GM18907 (cell line): ENCODE data around the gene MED16.

Experiments used
- ATAC-seq: cut with Tn5 transposase; IDR thresholded peaks from one replicate; pipeline ENCODE4 v1.9.1; 2021; ENCODE audit warnings: mild to moderate bottlenecking, moderate library complexity; ENCODE audit not compliant: unreplicated experiment

MED16 gene

GRCh38 chr19:912181-913079 lies 19.4 kb upstream of the MED16 start:
- no peak for ATAC-seq

- no peak for ATAC-seq
These were observed 18.4 kb upstream of the MED16 start for GRCh38 chr19:911197-912033.

DNA sequence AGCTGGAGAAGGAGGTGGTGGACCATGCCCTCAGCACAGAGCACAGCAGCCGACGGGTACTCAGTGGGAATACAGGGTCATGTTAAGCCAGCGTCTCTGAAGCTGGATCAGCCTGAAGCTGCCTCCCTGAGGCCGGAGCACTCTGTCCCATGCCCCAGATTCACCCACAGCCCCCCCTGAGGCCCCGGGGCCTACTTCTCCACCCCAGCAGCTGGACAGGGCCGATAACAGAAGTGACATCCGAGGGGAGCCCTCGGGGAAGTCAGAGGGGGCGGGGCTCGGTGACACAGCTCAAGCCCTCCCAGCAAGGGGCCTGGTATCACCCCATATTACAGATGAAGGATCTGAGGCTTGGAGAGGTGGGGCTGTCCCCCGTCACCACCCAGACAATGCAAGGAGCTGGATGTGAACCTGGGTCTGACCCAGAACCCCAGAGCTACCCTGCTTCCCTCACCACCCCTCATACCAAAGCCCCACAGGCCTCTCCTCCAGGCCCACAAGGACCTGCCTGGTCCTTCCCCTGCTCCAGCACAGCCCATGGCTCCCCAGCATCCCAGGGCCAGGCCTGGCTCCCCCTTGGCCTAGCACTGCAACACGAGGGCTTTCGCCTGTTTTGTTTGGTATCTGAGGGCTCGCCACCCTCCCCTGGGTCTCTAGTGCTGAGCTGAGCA lies 14.3 kb upstream of the MED16 start:
- no peak for ATAC-seq

DNA sequence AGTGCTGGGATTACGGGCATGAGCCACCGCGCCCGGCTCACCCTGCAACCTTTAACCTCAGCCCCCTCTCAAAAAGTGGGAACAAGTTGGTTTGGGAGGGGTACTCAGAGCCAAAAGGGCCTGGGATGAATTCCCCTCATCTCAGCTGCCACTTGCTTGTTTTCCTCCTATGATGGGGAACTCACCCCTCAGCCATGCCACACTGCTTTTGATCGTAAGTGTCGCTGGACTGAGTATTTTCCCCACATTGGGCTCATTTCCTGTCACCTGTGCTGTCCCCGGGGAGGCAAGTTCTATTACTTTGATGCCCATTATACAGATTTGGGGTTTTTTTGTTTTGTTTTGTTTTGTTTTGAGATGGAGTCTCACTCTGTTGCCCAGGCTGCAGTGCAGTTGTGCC lies 13.5 kb upstream of the MED16 start:
- ATAC-seq, result no peak

DNA sequence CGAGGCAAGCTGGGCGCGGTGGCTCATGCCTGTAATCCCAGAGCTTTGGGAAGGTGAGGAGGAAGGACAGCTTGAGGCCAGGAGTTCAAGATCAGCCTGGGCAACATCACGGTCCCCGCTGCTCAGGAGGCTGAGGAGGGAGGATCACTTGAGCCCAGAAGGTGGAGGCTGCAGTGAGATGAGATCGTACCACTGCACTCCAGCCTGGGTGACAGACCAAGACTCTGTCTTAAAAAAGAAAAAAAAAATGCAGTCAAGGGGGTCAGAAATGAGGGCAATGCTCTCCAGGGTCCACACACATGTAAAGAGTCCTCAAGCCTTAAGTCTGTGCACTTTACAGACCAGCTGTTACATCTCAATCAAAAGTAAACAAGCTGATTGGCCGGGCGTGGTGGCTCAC lies 11.6 kb upstream of the MED16 start:
- ATAC-seq, result no peak

DNA sequence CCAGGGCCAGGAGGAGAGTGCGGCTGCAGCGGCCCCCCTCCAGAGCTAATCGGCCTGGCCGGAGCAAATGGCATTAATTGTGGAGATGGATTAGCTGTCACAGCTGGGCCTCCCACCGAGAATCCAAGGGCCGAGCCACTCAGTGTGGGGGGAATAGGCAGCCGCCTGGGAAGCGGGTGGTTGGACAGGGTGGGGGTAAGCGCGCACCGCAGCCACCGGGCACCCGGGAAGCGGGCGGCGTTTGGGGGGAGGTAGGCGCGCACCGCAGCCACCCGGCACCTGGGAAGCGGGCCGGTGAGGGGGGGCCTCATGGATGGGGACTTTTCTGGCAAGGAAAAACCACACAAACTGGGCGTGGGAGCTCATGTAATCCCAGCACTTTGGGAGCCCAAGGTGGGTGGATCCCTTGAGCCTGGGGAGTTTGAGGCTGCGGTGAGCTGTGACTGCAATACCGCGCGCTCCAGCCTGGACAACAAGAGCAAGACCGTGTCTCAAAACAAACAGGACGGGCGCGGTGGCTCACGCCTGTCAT lies 10.3 kb upstream of the MED16 start:
- ATAC-seq, result no peak

GRCh38 chr19:902446-903226 lies 9.6 kb upstream of the MED16 start:
- ATAC-seq, result no peak

- no peak for ATAC-seq
These were observed 9.0 kb upstream of the MED16 start for GRCh38 chr19:902093-902370.

DNA sequence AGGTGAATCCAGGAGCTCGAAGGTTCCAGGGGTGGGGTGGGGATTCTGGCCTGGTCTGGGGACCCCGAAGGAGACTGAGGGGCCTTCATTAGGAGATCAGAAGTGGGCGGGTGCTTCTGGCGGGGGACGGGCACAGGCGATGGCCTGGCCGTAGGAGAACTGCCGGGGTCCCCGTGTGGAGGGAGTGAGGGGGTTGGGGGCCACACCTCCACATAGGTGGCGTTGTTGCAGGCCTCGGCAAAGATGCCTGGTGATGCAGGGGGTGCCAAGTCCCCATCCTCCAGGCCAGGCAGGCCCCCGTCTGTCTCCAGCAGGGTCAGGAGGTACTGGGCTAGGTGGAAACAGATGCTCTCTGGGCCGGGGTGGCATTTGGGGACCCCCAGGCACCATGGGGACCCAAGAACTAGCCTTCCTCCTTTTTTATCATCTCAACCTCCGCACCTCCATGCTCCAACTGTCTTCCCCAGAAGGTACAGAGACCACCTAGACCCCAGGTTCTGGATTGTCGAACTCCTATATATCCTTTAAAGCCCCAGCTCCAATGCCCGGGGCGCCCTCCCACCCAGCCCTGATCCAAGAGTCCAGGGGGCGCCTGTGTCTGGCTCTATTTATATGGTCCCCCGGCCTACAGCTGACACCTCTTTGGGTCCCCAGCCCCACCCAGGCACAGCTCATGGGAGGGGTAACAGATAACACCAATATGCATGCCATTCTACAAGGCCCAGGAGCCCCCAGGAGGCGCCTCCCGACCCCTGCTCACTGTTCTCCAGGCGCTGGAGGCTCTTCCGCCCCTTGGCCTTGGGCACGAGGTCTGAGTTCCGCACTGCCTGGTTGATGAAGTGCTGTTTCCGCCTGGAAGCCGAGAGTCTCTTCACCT lies 8.5 kb upstream of the MED16 start:
- no peak for ATAC-seq

DNA sequence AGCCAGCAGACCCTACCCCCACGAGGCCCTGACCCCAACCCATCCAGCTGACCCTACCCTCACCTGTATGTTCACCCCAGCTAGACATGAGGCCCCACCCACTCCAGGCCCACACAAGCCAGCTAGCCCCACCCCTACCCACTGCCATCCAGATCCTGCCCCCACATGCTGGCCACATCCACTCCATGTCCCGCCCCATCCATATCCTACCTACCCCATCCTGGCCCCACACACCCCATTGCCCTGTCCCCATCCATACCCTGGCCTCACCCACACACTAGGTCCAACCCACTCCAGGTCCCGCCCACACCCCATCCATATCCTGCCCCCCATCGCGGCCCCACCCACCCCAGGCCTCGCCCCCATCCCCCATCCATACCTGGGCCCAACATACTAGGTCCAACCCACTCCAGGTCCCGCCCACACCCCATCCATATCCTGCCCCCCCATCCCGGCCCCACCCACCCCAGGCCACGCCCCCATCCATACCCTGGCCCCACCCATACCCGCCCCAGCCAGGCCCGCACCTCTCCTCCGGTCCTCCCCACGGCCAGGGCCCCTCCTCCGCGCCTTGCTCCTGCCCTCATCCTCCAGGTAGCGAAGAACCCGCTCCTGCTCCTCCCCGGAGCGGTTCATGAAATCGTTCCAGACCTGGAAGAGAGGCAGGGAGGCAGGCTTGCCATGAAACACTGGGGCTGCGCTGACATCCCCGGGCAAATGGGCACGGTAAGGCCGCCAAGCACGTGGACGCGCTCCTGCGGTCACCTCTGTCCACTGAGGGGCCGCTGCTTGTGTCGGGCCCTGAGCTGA lies 7.5 kb upstream of the MED16 start:
- no peak for ATAC-seq

DNA sequence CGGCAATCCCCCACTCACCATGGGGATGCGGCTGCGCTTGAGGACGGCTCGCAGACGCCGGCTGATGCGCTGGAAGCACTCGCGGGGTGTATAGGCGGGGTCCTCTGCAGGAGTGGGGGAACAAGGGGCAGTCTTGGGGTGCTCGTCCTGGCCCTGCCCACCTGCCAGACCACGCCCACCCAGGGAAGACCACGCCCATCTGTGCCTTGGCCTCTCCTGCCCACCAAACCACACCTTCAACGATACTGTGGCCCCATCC lies 7.0 kb upstream of the MED16 start:
- no peak for ATAC-seq

DNA sequence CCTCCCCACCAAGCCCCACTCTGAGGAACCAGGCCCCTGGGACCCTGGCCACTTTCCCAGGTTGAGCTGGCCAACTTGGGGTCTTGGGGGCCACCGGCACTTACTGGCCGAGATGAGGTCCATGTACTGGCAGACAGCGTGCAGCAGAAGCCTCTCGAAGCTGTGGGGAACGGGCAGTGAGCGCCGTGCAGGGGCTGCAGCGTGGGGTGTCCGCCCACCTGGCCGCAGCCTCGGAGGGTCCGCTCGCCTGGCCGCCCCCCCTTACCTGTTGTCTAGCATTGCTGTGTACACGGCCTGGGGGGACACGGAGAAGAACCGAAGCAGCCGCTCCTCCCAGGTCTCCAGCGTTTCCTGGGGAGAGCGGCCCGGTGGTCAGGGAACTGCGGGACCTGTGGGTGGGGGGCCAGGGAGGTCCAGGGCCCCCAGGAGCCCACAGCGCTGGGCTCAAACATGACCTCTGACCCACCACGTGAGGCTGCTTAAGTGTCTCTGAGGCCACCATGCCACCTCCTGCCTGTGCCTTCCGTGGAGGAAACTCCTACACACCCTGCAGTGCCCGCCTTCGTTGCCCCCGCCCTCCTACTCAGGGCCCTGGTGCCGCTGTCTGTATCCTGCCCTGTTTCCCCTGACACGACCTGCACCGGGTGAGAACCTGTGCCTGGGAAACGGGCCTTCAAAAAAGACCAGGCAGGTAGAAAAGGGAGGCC lies 6.5 kb upstream of the MED16 start:
- ATAC-seq, result no peak

DNA sequence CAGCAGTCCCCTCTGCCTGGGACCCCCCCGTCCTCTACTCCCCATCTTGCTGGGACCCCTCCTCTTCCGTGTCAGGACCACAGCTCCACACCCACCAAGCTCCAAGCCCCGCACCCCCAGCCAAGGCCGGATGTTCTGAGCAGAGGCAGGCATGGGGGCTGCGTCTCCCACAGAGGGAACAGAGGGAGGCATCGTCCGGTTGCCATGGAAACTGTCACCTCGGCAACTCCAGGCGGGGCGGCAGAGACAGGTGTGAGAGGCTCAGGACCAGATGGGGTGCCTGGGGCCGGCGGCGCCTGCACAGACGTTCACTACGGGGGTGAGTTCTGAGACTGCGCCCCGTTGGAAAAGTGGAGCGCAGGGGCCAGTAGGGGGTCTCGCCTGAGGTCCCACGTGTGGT lies 5.7 kb upstream of the MED16 start:
- no peak for ATAC-seq

DNA sequence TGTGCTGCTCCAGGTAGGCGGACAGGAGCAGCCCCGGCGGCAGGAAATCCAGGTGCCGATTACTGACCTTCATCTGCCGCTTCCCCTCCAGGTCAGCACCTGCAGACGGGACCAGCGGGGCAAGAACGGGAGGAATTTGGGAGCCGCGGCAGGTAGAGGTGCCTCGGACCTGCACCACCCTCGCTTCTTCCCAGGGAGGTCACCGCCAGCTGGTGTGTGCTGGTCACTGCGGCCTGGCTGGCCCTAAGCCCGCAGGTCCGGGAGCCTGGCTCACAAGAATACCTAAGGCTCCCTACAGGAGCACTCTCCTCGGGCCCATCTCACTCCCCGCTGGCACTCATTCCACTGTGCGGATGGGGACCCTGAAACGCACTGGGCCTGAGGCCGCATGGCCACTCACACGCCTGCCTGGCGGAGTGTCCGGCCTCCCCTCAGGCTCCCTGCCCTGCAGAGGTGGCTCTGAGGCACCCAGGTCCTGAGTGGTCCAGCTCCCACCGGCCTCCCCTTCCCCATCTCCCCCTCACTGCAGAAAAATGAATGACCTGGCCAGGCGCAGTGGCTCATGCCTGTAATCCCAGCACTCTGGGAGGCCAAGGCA lies 4.6 kb upstream of the MED16 start:
- no peak for ATAC-seq

DNA sequence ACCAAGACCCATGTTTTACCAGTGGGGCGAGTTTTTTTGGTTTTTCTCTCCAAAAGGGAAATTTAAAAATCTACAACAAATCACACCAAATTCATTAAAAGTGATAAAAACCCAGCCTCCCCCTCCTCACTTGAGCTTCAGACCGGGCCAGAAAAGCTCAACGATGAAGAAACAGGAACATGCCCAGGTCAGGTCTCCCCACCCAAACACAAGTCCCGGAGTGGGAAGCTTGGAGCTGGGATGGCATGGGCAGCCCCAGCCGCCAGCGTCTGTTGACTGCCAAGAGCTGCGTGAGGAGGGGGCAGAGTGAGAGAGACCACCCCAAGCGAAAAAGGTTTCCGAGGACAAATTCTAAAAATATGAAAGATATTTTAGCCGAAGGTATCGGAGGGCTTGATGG lies 4.0 kb upstream of the MED16 start:
- no peak for ATAC-seq

DNA sequence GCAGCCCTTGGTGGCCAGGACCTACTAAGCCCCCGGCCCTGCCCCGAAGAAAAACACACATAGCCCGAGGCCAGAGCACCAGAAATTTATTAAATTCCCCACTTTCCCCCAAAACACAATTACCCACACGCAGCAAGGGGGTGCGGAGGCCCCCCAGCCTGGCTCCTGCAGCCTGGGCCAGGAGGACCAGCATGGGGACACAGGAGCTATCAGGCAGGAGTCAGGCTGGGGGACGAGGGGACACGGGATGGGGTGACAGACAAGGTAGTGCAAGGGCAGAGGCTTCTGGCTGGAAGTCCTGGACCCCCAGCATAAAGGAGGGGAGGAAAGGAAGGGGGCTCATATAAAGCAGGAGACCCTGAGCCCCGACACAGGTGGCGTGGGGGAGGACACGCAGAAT lies 3.4 kb upstream of the MED16 start:
- ATAC-seq, result no peak

GRCh38 chr19:892243-892893 lies 619 bp downstream of the MED16 start:
- peak; percentile 2 for ATAC-seq
